ENCODE results near the gene ARRDC1. TPM values are rescaled to one million over a fixed set of nuclear protein-coding genes. Genes with fewer than 3 reads are reported as not detected.
A peak's percentile ranks its signal among the peaks of the same experiment; 100 is the strongest.
"Not testable (repeated sequence)": the region's sequence is repeated elsewhere in the genome, so short reads cannot be mapped to it uniquely, and the experiment has no call there.

ARRDC1 gene
- total and polyA plus RNA-seq, 2 experiments from 2014 or later: 73.9 to 82.9 TPM

- Histone ChIP-seq H3K27ac (no peak overlapping the region), H3K9me3 (ENCODE audit: low read depth) (no peaks in the 10 kb centered on the region), H3K4me3 (no peak overlapping the region), H3K27me3 (no peaks in the 10 kb centered on the region), H3K4me1 (ENCODE audit: low read depth) (peaks cover 13% of the 10 kb centered on the region), H3K36me3 (no peaks in the 10 kb centered on the region)
- peak in 1 of 2 donors; percentile 25 for DNase-seq (ENCODE audit: low read depth in 1 of 2, low spot score in 1 of 2)
- peak; percentile 38 for TF ChIP-seq CTCF (IDR thresholded peaks at IDR 0.05; ENCODE audit: low read depth, low read length)
Observed at GRCh38 chr9:137621131-137621757, 15.8 kb downstream of the ARRDC1 start.

- DNase-seq (ENCODE audit: low read depth in 1 of 2, low spot score in 1 of 2); H3K27me3 ChIP-seq; H3K9me3 ChIP-seq (ENCODE audit: low read depth); H3K27ac ChIP-seq; H3K36me3 ChIP-seq; H3K4me3 ChIP-seq: not testable (repeated sequence)
- peaks cover 13% of the 10 kb centered on the region for H3K4me1 ChIP-seq (ENCODE audit: low read depth)
Observed at GRCh38 chr9:137622211-137622610, 16.7 kb downstream of the ARRDC1 start.

DNA sequence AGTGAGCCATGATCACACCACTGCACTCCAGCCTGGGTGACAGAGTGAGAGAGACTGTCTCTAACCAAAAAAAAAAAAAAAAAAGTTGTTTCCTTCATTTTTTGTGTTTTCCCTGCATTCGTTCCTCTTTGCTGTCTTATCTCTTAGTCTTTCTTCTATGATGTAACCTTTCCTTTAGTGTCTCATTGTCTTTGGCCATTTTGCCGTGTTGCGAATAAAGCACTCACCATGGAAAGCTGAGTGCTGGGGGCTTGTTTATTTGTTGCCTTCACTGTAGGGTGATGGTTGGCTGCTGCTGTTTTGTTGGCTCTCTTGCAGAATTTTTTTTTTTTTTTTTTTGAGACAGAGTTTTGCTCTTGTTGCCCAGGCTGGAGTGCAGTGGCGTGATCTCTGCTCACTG lies 21.0 kb downstream of the ARRDC1 start:
- Histone ChIP-seq H3K4me1 (ENCODE audit: low read depth) (no peaks in the 10 kb centered on the region), H3K27ac (no peak overlapping the region), H3K27me3 (no peaks in the 10 kb centered on the region), H3K4me3 (no peak overlapping the region), H3K36me3 (no peaks in the 10 kb centered on the region), H3K9me3 (ENCODE audit: low read depth) (no peaks in the 10 kb centered on the region)
- no peak for TF ChIP-seq CTCF (IDR thresholded peaks at IDR 0.05; ENCODE audit: low read depth, low read length)
- no peak for DNase-seq (ENCODE audit: low read depth in 1 of 2, low spot score in 1 of 2)

GRCh38 chr9:137627406-137627805 lies 21.9 kb downstream of the ARRDC1 start:
- not testable (repeated sequence) for H3K36me3 ChIP-seq; H3K9me3 ChIP-seq (ENCODE audit: low read depth); DNase-seq (ENCODE audit: low read depth in 1 of 2, low spot score in 1 of 2); H3K27me3 ChIP-seq; H3K4me1 ChIP-seq (ENCODE audit: low read depth); H3K4me3 ChIP-seq; H3K27ac ChIP-seq

- Histone ChIP-seq H3K27ac (no peak overlapping the region), H3K4me3 (no peak overlapping the region), H3K36me3 (no peaks in the 10 kb centered on the region), H3K9me3 (ENCODE audit: low read depth) (no peaks in the 10 kb centered on the region), H3K4me1 (ENCODE audit: low read depth) (no peaks in the 10 kb centered on the region), H3K27me3 (no peaks in the 10 kb centered on the region)
- DNase-seq (ENCODE audit: low read depth in 1 of 2, low spot score in 1 of 2): no peak
- TF ChIP-seq CTCF (IDR thresholded peaks at IDR 0.05; ENCODE audit: low read depth, low read length): no peak
Observed at GRCh38 chr9:137630126-137630525, 24.6 kb downstream of the ARRDC1 start.

- Histone ChIP-seq H3K36me3 (no peaks in the 10 kb centered on the region), H3K9me3 (ENCODE audit: low read depth) (no peaks in the 10 kb centered on the region), H3K4me3 (no peak overlapping the region), H3K27me3 (no peaks in the 10 kb centered on the region), H3K4me1 (ENCODE audit: low read depth) (no peaks in the 10 kb centered on the region), H3K27ac (no peak overlapping the region)
- no peak for TF ChIP-seq CTCF (IDR thresholded peaks at IDR 0.05; ENCODE audit: low read depth, low read length)
- DNase-seq (ENCODE audit: low read depth in 1 of 2, low spot score in 1 of 2): peak in 1 of 2 donors; percentile 30
Observed at GRCh38 chr9:137630679-137631078, 25.2 kb downstream of the ARRDC1 start.

Measured in cardiac muscle cell (in vitro differentiated cells and primary cell).